ENCODE results near the gene NHERF1.

GRCh38 chr17:74746922-74747321, 1.5 kb upstream of the NHERF1 start:
- TF ChIP-seq CTCF (IDR thresholded peaks at IDR 0.05), result no peak
- TF ChIP-seq POLR2A (IDR thresholded peaks at IDR 0.05), result no peak
- no peak for TF ChIP-seq EP300 (IDR thresholded peaks at IDR 0.05)
- no peak for TF ChIP-seq POLR2AphosphoS5 (IDR thresholded peaks at IDR 0.05)

Data from suprapubic skin (tissue), 4 donors.